ENCODE results near the gene TTC23.
"Not testable (repeated sequence)": the region's sequence is repeated elsewhere in the genome, so short reads cannot be mapped to it uniquely, and the experiment has no call there.

Gene TTC23

GRCh38 chr15:99201408-99202175 is 47.8 kb downstream of the TTC23 start:
- DNase-seq (ENCODE audit: low read depth in 2 of 2), result no peak

GRCh38 chr15:99197856-99198255 is 51.5 kb downstream of the TTC23 start:
- DNase-seq (ENCODE audit: low read depth in 2 of 2), result no peak

GRCh38 chr15:99192181-99192580 is 57.2 kb downstream of the TTC23 start:
- not testable (repeated sequence) for DNase-seq (ENCODE audit: low read depth in 2 of 2)

- no peak for DNase-seq (ENCODE audit: low read depth in 2 of 2)
Measured at GRCh38 chr15:99187936-99188335, 61.4 kb downstream of the TTC23 start.

- DNase-seq (ENCODE audit: low read depth in 2 of 2), result no peak
Measured at GRCh38 chr15:99185414-99186130, 63.8 kb downstream of the TTC23 start.

GRCh38 chr15:99182791-99183190 is 66.6 kb downstream of the TTC23 start:
- DNase-seq (ENCODE audit: low read depth in 2 of 2), result no peak

- DNase-seq (ENCODE audit: low read depth in 2 of 2), result no peak
Measured at GRCh38 chr15:99181545-99181971, 67.8 kb downstream of the TTC23 start.

GRCh38 chr15:99180964-99181306 is 68.4 kb downstream of the TTC23 start:
- no peak for DNase-seq (ENCODE audit: low read depth in 2 of 2)

GRCh38 chr15:99180086-99180963 is 69.1 kb downstream of the TTC23 start:
- DNase-seq (ENCODE audit: low read depth in 2 of 2), result no peak

- no peak for DNase-seq (ENCODE audit: low read depth in 2 of 2)
Measured at GRCh38 chr15:99177679-99178078, 71.7 kb downstream of the TTC23 start.

- no peak for DNase-seq (ENCODE audit: low read depth in 2 of 2)
Measured at GRCh38 chr15:99176757-99177156, 72.6 kb downstream of the TTC23 start.

- no peak for DNase-seq (ENCODE audit: low read depth in 2 of 2)
Measured at GRCh38 chr15:99174567-99175395, 74.6 kb downstream of the TTC23 start.

GRCh38 chr15:99172989-99173388 is 76.4 kb downstream of the TTC23 start:
- DNase-seq (ENCODE audit: low read depth in 2 of 2), result no peak

- no peak for DNase-seq (ENCODE audit: low read depth in 2 of 2)
Measured at GRCh38 chr15:99172171-99172570, 77.2 kb downstream of the TTC23 start.

GRCh38 chr15:99170476-99171065 is 78.8 kb downstream of the TTC23 start:
- DNase-seq (ENCODE audit: low read depth in 2 of 2), result no peak

- DNase-seq (ENCODE audit: low read depth in 2 of 2), result no peak
Measured at GRCh38 chr15:99169769-99170311, 79.5 kb downstream of the TTC23 start.

GRCh38 chr15:99168601-99169580 is 80.5 kb downstream of the TTC23 start:
- no peak for DNase-seq (ENCODE audit: low read depth in 2 of 2)

GRCh38 chr15:99167640-99168039 is 81.7 kb downstream of the TTC23 start:
- DNase-seq (ENCODE audit: low read depth in 2 of 2), result no peak

GRCh38 chr15:99167201-99167600 is 82.2 kb downstream of the TTC23 start:
- no peak for DNase-seq (ENCODE audit: low read depth in 2 of 2)
